DMS114 treated with DMSO at 0.1 percent for 48 hours (cell line): Measurements from ENCODE around the gene TMEM145.
"Not testable (repeated sequence)": the region's sequence is repeated elsewhere in the genome, so short reads cannot be mapped to it uniquely, and the experiment has no call there.

Experiments
- DNase-seq: peaks from one replicate; lab custom pipeline; 2025; ENCODE audit not compliant: unreplicated experiment; lab: John Stamatoyannopoulos, UW

TMEM145 gene

DNA sequence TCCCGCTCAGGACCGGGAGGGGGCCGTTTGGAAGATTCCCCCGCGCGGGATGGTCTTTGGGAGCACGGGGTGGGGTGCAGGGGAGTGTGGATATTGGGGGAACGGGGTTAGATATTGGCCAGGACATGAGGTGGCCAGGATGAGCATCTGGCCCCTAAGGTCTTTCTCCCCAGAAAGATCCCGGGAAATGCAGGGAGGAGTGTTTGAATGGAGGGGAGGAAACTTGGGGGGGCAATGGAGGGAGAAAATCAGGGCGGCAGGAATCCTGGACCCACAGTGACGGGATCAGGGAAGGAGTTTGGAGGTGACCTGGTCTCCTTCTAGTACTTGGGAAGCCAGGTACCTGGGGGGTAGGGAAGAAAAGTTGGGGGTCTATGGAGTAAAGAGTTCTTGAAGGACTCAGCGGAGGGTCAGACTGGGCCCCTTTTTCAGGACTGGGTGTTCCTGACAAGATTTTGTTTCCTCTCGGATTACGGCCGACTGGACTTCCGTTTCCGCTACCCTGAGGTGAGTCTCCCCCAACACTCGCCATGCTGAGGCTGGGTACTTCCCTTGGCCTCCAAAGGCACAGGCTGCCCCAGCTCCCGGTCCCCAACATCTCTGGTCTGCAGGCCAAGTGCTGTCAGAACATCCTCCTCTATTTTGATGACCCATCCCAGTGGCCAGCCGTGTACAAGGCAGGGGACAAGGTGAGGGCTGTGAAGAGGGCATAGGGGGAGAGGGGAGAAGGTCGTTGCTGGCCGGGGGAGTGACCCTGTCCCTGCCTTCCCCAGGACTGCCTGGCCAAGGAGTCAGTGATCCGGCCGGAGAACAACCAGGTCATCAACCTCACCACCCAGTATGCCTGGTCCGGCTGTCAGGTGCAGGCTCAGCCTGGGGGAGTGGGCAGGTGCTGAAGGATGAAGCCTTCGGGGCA is 989 bp downstream of the TMEM145 start:
- DNase-seq, result no peak

DNA sequence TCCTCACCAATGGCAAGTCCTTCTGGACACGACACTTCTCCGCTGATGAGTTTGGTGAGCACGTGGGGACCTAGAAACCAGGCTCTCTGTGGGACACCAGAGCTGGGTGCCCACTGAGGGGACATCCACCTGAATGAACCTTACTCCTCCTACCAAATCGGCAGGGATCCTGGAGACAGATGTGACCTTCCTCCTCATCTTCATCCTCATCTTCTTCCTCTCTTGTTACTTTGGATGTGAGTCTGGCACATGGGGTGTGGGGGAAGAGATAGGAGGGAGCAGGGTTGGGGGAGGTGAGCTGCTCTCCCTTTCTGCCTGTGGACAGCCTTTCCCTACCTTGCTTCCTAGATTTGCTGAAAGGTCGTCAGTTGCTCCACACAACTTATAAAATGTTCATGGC is 1.9 kb downstream of the TMEM145 start:
- DNase-seq, result no peak

DNA sequence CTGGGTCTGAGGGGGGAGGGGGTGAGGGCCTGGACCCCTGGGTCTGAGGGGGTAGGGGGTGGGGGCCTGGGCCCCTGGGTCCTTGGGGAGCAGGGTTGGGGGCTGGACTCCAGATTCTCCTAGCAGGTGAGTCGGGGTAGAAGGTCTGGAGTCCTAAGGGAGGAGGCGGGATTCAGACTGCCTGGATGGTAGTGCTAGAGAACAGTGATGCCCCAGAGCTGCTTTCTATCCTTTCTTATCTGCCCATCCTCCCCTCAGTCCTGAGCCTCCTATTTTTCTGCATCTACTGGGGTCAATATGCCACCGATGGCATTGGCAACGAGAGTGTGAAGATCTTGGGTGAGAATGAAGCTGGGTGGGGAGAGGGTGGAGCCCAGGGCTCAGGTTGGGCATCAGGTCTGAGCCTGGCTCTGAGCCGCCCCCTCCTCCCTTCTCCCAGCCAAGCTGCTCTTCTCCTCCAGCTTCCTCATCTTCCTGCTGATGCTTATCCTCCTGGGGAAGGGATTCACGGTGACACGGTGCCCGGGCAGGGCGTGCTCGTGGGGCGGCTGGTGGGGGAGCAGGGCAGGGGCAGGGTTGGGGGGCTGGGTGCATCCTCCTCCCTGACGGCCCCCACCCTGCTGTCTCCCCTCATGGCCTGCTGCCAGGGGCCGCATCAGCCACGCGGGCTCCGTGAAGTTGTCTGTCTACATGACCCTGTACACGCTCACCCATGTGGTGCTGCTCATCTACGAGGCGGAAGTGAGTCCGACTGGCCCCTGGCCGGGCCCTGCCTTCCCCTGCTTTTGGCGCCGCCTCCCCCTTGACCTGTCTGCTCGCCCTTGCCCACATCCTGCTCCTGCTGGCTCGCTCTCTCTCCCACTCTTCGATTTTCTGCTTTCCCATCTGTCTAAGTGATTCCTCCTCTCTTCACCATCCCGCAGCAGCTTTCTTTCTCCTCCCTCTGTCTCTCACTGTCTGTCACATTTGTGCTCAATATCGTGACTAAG is 3.4 kb downstream of the TMEM145 start:
- no peak for DNase-seq

GRCh38 chr19:42317535-42317934 is 4.4 kb downstream of the TMEM145 start:
- no peak for DNase-seq

DNA sequence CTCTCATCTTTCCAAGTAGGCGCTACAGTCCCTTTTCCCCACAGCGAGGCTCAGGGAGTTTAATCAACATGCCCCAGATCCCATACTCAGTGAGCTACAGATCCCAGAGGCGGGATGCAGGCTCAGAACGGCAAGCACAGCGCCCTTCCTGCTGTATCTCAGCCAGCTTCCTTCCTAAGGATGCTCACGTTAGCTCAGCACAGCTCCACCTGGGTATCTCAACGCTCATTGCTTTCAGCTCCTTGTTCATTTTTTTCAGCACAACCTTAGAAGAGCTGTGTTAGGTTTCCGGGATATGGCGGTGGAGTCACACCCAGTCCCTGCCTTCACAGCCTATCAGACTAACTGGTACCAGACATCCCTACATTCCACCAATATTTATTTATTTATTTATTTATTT is 9.2 kb downstream of the TMEM145 start:
- no peak for DNase-seq

- DNase-seq, result no peak
These were observed 10.4 kb downstream of the TMEM145 start for GRCh38 chr19:42323473-42323851.

- DNase-seq, result no peak
These were observed 10.9 kb downstream of the TMEM145 start for GRCh38 chr19:42323852-42324654.

GRCh38 chr19:42324655-42325307 is 11.7 kb downstream of the TMEM145 start:
- DNase-seq, result no peak

DNA sequence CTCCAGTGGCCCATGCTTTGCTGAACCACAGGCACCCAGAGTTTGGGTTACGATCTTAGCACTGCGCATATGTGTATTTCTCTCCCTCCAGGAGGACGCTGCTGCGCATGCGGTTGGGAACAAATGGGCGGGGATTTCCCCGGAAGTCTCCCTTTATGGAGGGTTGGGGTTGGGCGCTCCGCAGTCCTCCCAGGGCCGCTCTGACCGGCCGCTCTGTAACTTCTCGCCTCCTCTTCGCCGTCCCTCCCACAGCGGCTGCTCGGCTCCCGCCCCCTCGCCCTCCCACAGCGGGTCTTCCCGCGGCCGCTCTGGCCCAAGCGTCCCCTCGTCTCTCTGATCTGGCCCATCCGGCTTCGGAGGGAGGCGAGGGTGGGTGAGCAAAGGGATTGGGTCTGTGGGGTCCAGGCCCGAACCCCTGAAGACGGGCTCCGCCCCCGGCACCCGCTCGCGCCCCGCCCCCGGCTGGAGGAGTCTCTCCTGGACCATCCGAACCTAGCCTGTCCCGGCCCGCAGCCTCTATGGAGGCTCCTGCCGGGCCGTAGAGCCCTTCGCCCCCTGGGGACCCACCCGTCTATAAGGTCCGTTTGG is 12.3 kb downstream of the TMEM145 start, which contains the start of gene MEGF8:
Gene MEGF8 (plus strand): TSS at position 328 of the 588 bp plus-strand sequence. CDS start 609 bp downstream, outside the sequence.
- DNase-seq, result peak; percentile 99

GRCh38 chr19:42325896-42326771 is 13.0 kb downstream of the TMEM145 start:
- DNase-seq, result no peak

DNA sequence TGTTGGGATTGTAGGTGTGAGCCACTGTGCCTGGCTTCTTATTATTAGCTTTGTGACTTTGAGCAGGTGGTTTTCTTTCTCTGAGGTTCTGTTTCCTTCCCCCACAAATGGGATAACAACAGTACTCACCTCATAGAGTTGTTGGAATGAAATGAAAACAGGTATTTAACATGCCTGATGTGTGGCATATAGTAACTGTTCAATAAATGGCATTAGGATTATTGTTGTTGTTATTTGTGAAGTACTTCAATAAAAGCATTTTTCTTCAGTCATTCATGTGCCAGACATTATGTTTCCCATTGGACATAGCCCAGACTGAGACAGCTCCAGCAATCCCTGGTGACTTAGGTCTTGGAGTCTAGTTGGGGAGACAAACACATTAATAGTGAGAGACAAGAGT is 13.9 kb downstream of the TMEM145 start:
- no peak for DNase-seq

DNA sequence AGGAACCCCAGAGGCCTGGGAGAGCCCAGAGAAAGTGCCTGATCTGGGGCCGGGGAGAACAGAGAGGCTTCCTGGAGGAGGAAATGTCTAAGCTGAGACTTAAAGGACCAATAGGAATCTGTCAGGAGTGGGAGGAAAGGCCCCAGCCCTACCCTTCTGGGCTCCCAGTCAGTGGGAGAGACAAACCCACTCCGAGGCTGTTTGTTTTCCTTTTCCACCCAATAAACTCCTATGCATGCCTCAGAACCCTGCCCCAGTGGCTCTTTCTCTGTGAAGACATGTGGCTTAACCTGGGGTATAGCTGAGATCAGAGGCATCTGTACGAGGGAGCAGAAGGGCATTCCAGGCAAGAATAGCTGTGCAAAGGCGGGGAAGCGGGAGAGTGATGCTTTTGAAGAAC is 14.3 kb downstream of the TMEM145 start:
- no peak for DNase-seq

DNA sequence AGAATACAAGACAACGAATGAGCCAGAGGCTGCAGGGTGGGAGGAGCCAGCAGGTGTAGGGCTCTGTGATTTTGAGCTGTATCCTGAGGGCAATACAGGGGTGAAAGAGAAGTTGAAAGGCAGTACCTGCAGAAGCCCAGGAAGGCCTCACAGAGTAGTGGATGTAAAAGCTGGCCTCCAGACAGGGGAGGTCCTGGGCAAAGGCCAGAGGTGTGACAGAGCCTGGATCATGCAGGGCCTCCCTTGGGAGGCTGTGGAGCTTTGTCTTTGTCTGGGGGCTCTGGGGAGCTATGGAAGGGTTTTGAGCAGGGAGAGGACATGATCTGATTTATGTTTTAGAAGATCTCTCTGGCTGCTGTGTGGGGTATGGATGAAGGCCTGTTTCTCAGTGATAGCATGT is 15.0 kb downstream of the TMEM145 start:
- no peak for DNase-seq

DNA sequence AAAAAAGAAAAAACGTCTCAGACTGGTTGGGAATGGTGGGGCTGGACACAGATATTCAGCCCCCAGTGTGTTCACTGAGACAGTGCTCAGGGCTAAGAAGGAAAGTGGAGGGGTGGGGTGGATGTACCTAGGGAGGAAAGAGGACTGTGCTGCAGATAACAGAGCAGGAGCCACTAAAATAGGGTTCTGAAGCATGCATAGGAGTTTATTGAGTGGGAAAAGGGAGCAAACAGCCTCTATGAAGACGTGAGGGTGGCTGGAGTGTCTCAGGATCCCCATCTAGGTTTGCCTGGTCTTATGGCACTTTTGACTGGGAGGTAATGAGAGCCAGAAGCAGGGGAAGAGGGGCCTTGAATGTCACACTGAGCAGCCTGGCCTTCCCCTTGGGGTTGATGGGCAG is 15.7 kb downstream of the TMEM145 start:
- DNase-seq, result no peak

GRCh38 chr19:42330241-42330711 is 17.2 kb downstream of the TMEM145 start:
- DNase-seq, result no peak

DNA sequence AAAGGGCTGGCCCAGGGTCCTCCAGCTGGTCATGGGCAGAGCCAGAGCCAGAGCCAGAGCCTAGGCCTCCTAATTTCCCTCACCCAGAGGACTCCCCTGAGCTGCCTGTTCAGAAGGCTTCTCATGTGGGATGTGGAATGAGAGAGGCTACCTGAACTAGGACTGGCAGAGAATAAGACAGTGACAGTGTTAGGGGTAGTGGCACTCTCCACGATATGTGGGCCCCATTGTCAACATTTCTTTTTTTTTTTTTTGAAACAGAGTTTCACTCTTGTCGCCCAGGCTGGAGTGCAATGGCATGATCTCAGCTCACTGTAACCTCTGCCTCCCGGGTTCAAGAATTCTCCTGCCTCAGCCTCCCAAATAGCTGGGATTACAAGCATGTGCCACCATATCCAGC is 18.2 kb downstream of the TMEM145 start:
- not testable (repeated sequence) for DNase-seq

DNA sequence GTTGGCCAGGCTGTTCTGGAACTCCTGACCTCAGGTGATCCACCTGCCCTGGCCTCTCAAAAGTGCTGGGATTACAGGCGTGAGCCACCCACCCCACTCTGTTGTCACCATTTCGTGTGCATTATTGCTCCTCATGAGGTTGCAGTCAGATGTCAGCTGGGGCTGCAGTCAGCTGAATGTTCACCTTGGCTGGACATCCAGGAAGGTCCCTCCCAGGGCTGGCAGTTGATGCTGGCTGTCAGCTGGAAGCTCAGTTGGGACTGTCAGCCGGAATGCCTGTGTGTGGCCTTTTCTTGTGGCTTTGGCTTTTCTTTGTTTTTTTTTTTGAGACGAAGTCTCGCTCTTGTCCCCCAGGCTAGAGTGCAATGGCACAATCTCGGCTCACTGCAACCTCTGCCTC is 18.9 kb downstream of the TMEM145 start:
- no peak for DNase-seq

DNA sequence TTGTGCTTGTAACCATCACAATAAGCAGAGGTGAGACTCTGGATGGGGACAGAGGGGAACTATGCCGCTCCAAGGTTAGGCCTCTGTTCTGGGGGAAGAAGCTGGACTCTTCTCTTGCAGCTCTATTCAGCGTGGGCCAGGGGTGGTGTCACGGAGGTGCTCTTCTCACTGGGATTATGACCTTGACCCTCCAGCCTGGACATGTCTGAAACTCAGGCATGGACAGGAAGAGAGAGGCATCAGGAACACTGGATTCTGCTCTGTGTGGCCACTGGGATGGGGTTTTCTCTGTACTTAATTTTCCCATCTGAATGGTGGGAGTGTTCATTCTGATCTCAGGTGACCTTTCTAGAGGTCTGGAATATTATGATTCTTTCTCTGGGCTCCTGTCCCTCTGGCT is 19.9 kb downstream of the TMEM145 start:
- no peak for DNase-seq
